ENCODE measurements around the gene CDC14A. TPM values are rescaled to one million over a fixed set of nuclear protein-coding genes. Genes with fewer than 3 reads are reported as not detected.

Gene CDC14A
- total RNA-seq, 1 donor from 2014 or later = 8.7 TPM

DNA sequence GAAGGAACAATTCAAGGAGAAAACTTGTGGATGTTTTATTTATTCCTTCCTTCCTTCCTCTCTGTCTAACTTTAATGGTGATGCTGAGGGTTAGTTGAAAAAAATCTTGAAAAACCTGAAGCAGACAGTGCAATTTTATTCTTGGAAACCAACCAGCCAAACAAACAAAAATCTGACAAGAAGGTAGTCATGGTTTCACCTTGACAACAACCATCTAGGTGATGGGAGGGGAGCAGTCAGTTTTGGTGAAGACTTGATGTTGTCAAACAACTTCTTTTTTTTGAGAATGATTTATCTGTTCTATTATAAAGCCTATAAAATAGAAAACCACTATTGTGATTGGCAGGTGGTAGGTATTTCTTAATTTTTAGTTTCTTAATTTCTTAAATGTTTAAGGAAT, 93.3 kb downstream of the CDC14A start:
- no peak for DNase-seq (ENCODE audit: low read depth)
- no peaks in the 10 kb centered on the region for H3K36me3 ChIP-seq (ENCODE audit: control insufficient read depth, insufficient read depth, low read length)
- no peak for TF ChIP-seq CTCF (IDR thresholded peaks at IDR 0.05; ENCODE audit: insufficient read depth, low read length, poor library complexity, severe bottlenecking)
- no peaks in the 10 kb centered on the region for H3K27me3 ChIP-seq (ENCODE audit: control insufficient read depth, insufficient read depth, low read length)
- no peak overlapping the region for H3K4me3 ChIP-seq (ENCODE audit: low read depth, low read length)

DNA sequence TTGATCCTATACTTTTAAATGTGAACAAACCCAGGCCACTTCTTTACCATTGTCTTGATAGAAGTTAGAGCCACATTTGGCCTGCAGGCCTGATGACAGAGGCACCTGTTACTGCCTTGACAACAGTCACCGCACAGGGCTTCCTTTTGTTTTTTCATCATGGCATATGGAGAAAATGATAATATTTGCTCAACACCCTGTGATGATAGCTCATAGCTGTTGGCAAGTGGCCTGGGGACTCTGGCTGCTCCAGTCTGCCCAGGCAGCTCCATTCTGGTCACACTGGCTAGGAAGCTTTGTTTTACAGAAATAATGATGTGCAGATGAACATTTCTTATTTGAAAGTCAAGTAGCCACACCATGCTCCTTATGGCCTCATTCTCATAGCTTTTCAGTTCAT, 96.1 kb downstream of the CDC14A start:
- no peaks in the 10 kb centered on the region for H3K36me3 ChIP-seq (ENCODE audit: control insufficient read depth, insufficient read depth, low read length)
- no peak overlapping the region for H3K4me3 ChIP-seq (ENCODE audit: low read depth, low read length)
- TF ChIP-seq CTCF (IDR thresholded peaks at IDR 0.05; ENCODE audit: insufficient read depth, low read length, poor library complexity, severe bottlenecking) = no peak
- no peaks in the 10 kb centered on the region for H3K27me3 ChIP-seq (ENCODE audit: control insufficient read depth, insufficient read depth, low read length)
- no peak for DNase-seq (ENCODE audit: low read depth)

DNA sequence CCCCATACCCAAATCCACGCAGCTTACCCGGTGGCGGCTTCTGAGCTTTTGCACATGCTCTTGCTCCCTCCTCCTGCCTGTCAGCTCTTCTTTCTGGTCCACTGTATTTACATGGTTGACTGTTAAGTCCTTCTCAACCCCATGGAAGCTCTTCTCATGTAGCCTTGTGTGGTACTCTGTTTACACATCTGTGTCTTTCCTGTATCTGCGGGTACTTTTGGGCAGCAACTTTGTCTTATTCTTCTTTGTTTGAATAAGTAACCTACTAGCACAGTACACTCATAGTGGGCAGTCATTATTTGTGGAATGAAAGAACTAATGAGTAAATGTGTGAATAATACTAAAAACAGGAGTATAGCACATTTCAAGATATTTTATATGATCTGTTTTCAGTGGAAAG, 97.2 kb downstream of the CDC14A start:
- Histone ChIP-seq H3K27me3 (ENCODE audit: control insufficient read depth, insufficient read depth, low read length) (no peaks in the 10 kb centered on the region), H3K4me3 (ENCODE audit: low read depth, low read length) (no peak overlapping the region), H3K36me3 (ENCODE audit: control insufficient read depth, insufficient read depth, low read length) (no peaks in the 10 kb centered on the region)
- DNase-seq (ENCODE audit: low read depth) = no peak
- TF ChIP-seq CTCF (IDR thresholded peaks at IDR 0.05; ENCODE audit: insufficient read depth, low read length, poor library complexity, severe bottlenecking) = no peak

- no peak for DNase-seq (ENCODE audit: low read depth)
- Histone ChIP-seq H3K27me3 (ENCODE audit: control insufficient read depth, insufficient read depth, low read length) (no peaks in the 10 kb centered on the region), H3K36me3 (ENCODE audit: control insufficient read depth, insufficient read depth, low read length) (no peaks in the 10 kb centered on the region), H3K4me3 (ENCODE audit: low read depth, low read length) (no peak overlapping the region)
- no peak for TF ChIP-seq CTCF (IDR thresholded peaks at IDR 0.05; ENCODE audit: insufficient read depth, low read length, poor library complexity, severe bottlenecking)
Observed at GRCh38 chr1:100452641-100453040, 100.3 kb downstream of the CDC14A start.

- DNase-seq (ENCODE audit: low read depth) = no peak
- H3K27me3 ChIP-seq (ENCODE audit: control insufficient read depth, insufficient read depth, low read length) = no peaks in the 10 kb centered on the region
- H3K4me3 ChIP-seq (ENCODE audit: low read depth, low read length) = no peak overlapping the region
- no peaks in the 10 kb centered on the region for H3K36me3 ChIP-seq (ENCODE audit: control insufficient read depth, insufficient read depth, low read length)
- TF ChIP-seq CTCF (IDR thresholded peaks at IDR 0.05; ENCODE audit: insufficient read depth, low read length, poor library complexity, severe bottlenecking) = peak; percentile 27
Observed at GRCh38 chr1:100455478-100456072, 103.3 kb downstream of the CDC14A start.

GRCh38 chr1:100456880-100457279, 104.6 kb downstream of the CDC14A start:
- no peak for TF ChIP-seq CTCF (IDR thresholded peaks at IDR 0.05; ENCODE audit: insufficient read depth, low read length, poor library complexity, severe bottlenecking)
- DNase-seq (ENCODE audit: low read depth) = no peak
- H3K36me3 ChIP-seq (ENCODE audit: control insufficient read depth, insufficient read depth, low read length) = no peaks in the 10 kb centered on the region
- no peak overlapping the region for H3K4me3 ChIP-seq (ENCODE audit: low read depth, low read length)
- no peaks in the 10 kb centered on the region for H3K27me3 ChIP-seq (ENCODE audit: control insufficient read depth, insufficient read depth, low read length)

All from kidney epithelial cell (primary cell).